Astrocyte (in vitro differentiated cells and primary cell): Measurements from ENCODE around the gene MS4A14. TPM values are rescaled to one million over a fixed set of nuclear protein-coding genes. Genes with fewer than 3 reads are reported as not detected.

ENCODE experiments used
- DNase-seq: peaks from one replicate; pipeline ENCODE4 v3.0.0-alpha.2; 2010; ENCODE audit warnings: low read depth
- FAIRE-seq: peaks from 2 replicates; lab custom pipeline; 2011; peaks lifted over from hg19 to GRCh38; lab: Jason Lieb, UNC
- H2AFZ ChIP-seq: 2 replicates; pipeline ENCODE4 v1.6.0; 2012; ENCODE audit warnings: low read depth, low read length, inconsistent platforms
- H3K27ac ChIP-seq: 2 replicates; pipeline ENCODE4 v1.5.1; 2011; ENCODE audit warnings: low read depth, low read length, inconsistent platforms
- H3K27me3 ChIP-seq: 2 replicates; pipeline ENCODE4 v1.6.0; 2011; ENCODE audit warnings: low read length, inconsistent platforms; ENCODE audit not compliant: insufficient read depth
- H3K36me3 ChIP-seq: 2 replicates; pipeline ENCODE4 v1.5.1; 2011; ENCODE audit warnings: low read length, inconsistent platforms; ENCODE audit not compliant: insufficient read depth
- H3K4me1 ChIP-seq: 2 replicates; pipeline ENCODE4 v1.5.1; 2011; ENCODE audit warnings: low read length, inconsistent platforms; ENCODE audit not compliant: insufficient read depth
- H3K4me2 ChIP-seq: 2 replicates; pipeline ENCODE4 v1.6.0; 2012; ENCODE audit warnings: low read length, inconsistent platforms
- H3K4me3 ChIP-seq: 2 replicates; pipeline ENCODE4 v1.5.1; 2011; ENCODE audit warnings: low read depth, mild to moderate bottlenecking, low read length, inconsistent platforms; ENCODE audit not compliant: insufficient read depth
- H3K79me2 ChIP-seq: 2 replicates; pipeline ENCODE4 v1.6.0; 2012; ENCODE audit warnings: mild to moderate bottlenecking, low read length, inconsistent platforms; ENCODE audit not compliant: insufficient read depth
- H3K9ac ChIP-seq: 2 replicates; pipeline ENCODE4 v1.6.0; 2012; ENCODE audit warnings: mild to moderate bottlenecking, low read length, inconsistent platforms
- H3K9me3 ChIP-seq: 2 replicates; pipeline ENCODE4 v1.5.1; 2012; ENCODE audit warnings: low read depth, mild to moderate bottlenecking, low read length, inconsistent platforms; ENCODE audit not compliant: insufficient read depth
- H4K20me1 ChIP-seq: 2 replicates; pipeline ENCODE4 v1.6.0; 2012; ENCODE audit warnings: low read length, inconsistent platforms; ENCODE audit not compliant: insufficient read depth
- H3K27ac Mint-ChIP-seq: one replicate; pipeline ENCODE4 v1.8.0; 2021; ENCODE audit warnings: mild to moderate bottlenecking, mixed read lengths; ENCODE audit not compliant: unreplicated experiment
- H3K27me3 Mint-ChIP-seq: one replicate; pipeline ENCODE4 v1.8.0; 2021; ENCODE audit warnings: low read depth, mixed read lengths; ENCODE audit not compliant: unreplicated experiment
- H3K36me3 Mint-ChIP-seq: one replicate; pipeline ENCODE4 v1.8.0; 2021; ENCODE audit warnings: low read depth, mixed read lengths; ENCODE audit not compliant: unreplicated experiment
- H3K4me1 Mint-ChIP-seq: one replicate; pipeline ENCODE4 v1.8.0; 2021; ENCODE audit warnings: low read depth, mixed read lengths; ENCODE audit not compliant: unreplicated experiment
- H3K4me3 Mint-ChIP-seq: one replicate; pipeline ENCODE4 v1.8.0; 2021; ENCODE audit warnings: mild to moderate bottlenecking, moderate library complexity, mixed read lengths; ENCODE audit not compliant: unreplicated experiment
- H3K9me3 Mint-ChIP-seq: one replicate; pipeline ENCODE4 v1.8.0; 2021; ENCODE audit warnings: mild to moderate bottlenecking, mixed read lengths; ENCODE audit not compliant: unreplicated experiment
- CTCF ChIP-seq: IDR thresholded peaks from 2 replicates; pipeline ENCODE4 v1.5.1; 2011; ENCODE audit warnings: low read depth, mild to moderate bottlenecking, inconsistent platforms, low read length, moderate library complexity; ENCODE audit not compliant: insufficient read depth
- EZH2 ChIP-seq: IDR thresholded peaks from 2 replicates; pipeline ENCODE4 v1.6.1; 2012; ENCODE audit warnings: mild to moderate bottlenecking, low read length, inconsistent platforms; ENCODE audit not compliant: insufficient read depth
- total RNA-seq: library from RNA; stranded (reverse); gene quantifications from 2 replicates; pipeline ENCODE4 v1.2.1, GENCODE V29; 2021

Gene MS4A14
- total RNA-seq, 1 donor from 2014 or later, result not detected

GRCh38 chr11:60367009-60367408 is 29.2 kb upstream of the MS4A14 start:
- peaks cover 2% of the 10 kb centered on the region for H3K9me3 Mint-ChIP-seq
- Histone ChIP-seq H3K9ac (no peak overlapping the region), H3K27me3 (no peaks in the 10 kb centered on the region), H3K4me1 (no peaks in the 10 kb centered on the region), H3K9me3 (no peaks in the 10 kb centered on the region), H2AFZ (no peak overlapping the region), H3K79me2 (no peaks in the 10 kb centered on the region), H3K27ac (no peak overlapping the region), H4K20me1 (peaks cover 4% of the 10 kb centered on the region), H3K4me3 (no peak overlapping the region), H3K4me2 (no peak overlapping the region), H3K36me3 (no peaks in the 10 kb centered on the region)
- peaks cover 2% of the 10 kb centered on the region for H3K27me3 Mint-ChIP-seq
- FAIRE-seq (no peak), DNase-seq (no peak)
- peaks cover 7% of the 10 kb centered on the region for H3K4me1 Mint-ChIP-seq
- no peak overlapping the region for H3K4me3 Mint-ChIP-seq
- H3K36me3 Mint-ChIP-seq, result no peaks in the 10 kb centered on the region
- no peak overlapping the region for H3K27ac Mint-ChIP-seq
- no peak for TF ChIP-seq EZH2
- no peak for TF ChIP-seq CTCF

- Mint-ChIP-seq H3K9me3 (peaks cover 5% of the 10 kb centered on the region), H3K4me1 (peaks cover 7% of the 10 kb centered on the region), H3K36me3 (no peaks in the 10 kb centered on the region), H3K4me3 (no peak overlapping the region), H3K27me3 (peaks cover 2% of the 10 kb centered on the region), H3K27ac (no peak overlapping the region)
- H3K4me1 ChIP-seq, result no peaks in the 10 kb centered on the region
- TF ChIP-seq CTCF, result no peak
- TF ChIP-seq EZH2, result no peak
- no peak overlapping the region for H3K4me3 ChIP-seq
- FAIRE-seq, result no peak
- H3K27me3 ChIP-seq, result no peaks in the 10 kb centered on the region
- H3K9me3 ChIP-seq, result no peaks in the 10 kb centered on the region
- peaks cover 4% of the 10 kb centered on the region for H4K20me1 ChIP-seq
- H3K27ac ChIP-seq, result no peak overlapping the region
- no peak overlapping the region for H3K4me2 ChIP-seq
- H3K79me2 ChIP-seq, result no peaks in the 10 kb centered on the region
- DNase-seq, result no peak
- H2AFZ ChIP-seq, result no peak overlapping the region
- H3K36me3 ChIP-seq, result no peaks in the 10 kb centered on the region
- no peak overlapping the region for H3K9ac ChIP-seq
Measured at GRCh38 chr11:60367896-60368295, 28.4 kb upstream of the MS4A14 start.

- no peak for FAIRE-seq
- H3K27ac ChIP-seq, result no peak overlapping the region
- no peak for DNase-seq
- peaks cover 7% of the 10 kb centered on the region for H3K4me1 Mint-ChIP-seq
- no peak overlapping the region for H2AFZ ChIP-seq
- H3K79me2 ChIP-seq, result no peaks in the 10 kb centered on the region
- H3K4me1 ChIP-seq, result no peaks in the 10 kb centered on the region
- no peak for TF ChIP-seq CTCF
- no peak for TF ChIP-seq EZH2
- no peak overlapping the region for H3K4me3 ChIP-seq
- H3K27ac Mint-ChIP-seq, result no peak overlapping the region
- no peaks in the 10 kb centered on the region for H3K36me3 ChIP-seq
- no peaks in the 10 kb centered on the region for H4K20me1 ChIP-seq
- no peak overlapping the region for H3K4me3 Mint-ChIP-seq
- H3K36me3 Mint-ChIP-seq, result no peaks in the 10 kb centered on the region
- peaks cover 6% of the 10 kb centered on the region for H3K9me3 Mint-ChIP-seq
- no peak overlapping the region for H3K9ac ChIP-seq
- no peaks in the 10 kb centered on the region for H3K27me3 ChIP-seq
- H3K27me3 Mint-ChIP-seq, result no peaks in the 10 kb centered on the region
- no peak overlapping the region for H3K4me2 ChIP-seq
- no peaks in the 10 kb centered on the region for H3K9me3 ChIP-seq
Measured at GRCh38 chr11:60370252-60370810, 25.9 kb upstream of the MS4A14 start.
